CD14-positive monocyte (primary cell): Measurements from ENCODE around the gene ASCC2. TPM values are rescaled to one million over a fixed set of nuclear protein-coding genes. Genes with fewer than 3 reads are reported as not detected.
"Not testable (repeated sequence)": the region's sequence is repeated elsewhere in the genome, so short reads cannot be mapped to it uniquely, and the experiment has no call there.

ENCODE experiments used
- DNase-seq, 3 donors: peaks; one replicate each; pipeline ENCODE4 v3.0.0-alpha.2; 2011 to 2022
- H2AFZ ChIP-seq: 2 replicates; pipeline ENCODE4 v1.6.0; 2012; ENCODE audit warnings: mild to moderate bottlenecking, low read depth, low read length, inconsistent platforms; ENCODE audit not compliant: insufficient read depth, poor library complexity, severe bottlenecking
- H3K27ac ChIP-seq, 2 donors: 1 replicate in 1 of 2; 2 replicates in 1 of 2; pipeline ENCODE4 v1.5.1; 2012 to 2013; ENCODE audit warnings: low read length in 2 of 2, control low read depth in 1 of 2, inconsistent platforms in 1 of 2, low read depth in 1 of 2, mild to moderate bottlenecking in 1 of 2
- H3K27me3 ChIP-seq, 2 donors: one replicate each; pipeline versions ENCODE4 v1.6.0 to v1.6.1; 2011 to 2013; ENCODE audit warnings: low read length in 2 of 2; ENCODE audit not compliant: control insufficient read depth in 2 of 2, insufficient read depth in 2 of 2
- H3K36me3 ChIP-seq, 2 donors: replicated peaks in 1 of 2; 1 replicate in 1 of 2; 2 replicates in 1 of 2; pipeline versions ENCODE4 v1.5.1 to v1.6.1; 2012 to 2013; ENCODE audit warnings: low read length in 2 of 2, control low read depth in 1 of 2, inconsistent platforms in 1 of 2, mild to moderate bottlenecking in 1 of 2; ENCODE audit not compliant: insufficient read depth in 2 of 2, control insufficient read depth in 1 of 2
- H3K4me1 ChIP-seq, 2 donors: 1 replicate in 1 of 2; 2 replicates in 1 of 2; pipeline versions ENCODE4 v1.5.1 to v1.6.1; 2012 to 2013; ENCODE audit warnings: low read length in 2 of 2, control low read depth in 1 of 2, inconsistent platforms in 1 of 2, mild to moderate bottlenecking in 1 of 2, moderate library complexity in 1 of 2; ENCODE audit not compliant: insufficient read depth in 2 of 2, control insufficient read depth in 1 of 2
- H3K4me2 ChIP-seq: replicated peaks from 2 replicates; pipeline ENCODE3; 2012; ENCODE audit warnings: low read length, moderate library complexity, mild to moderate bottlenecking; ENCODE audit not compliant: poor library complexity, severe bottlenecking; ENCODE audit errors: extremely low read depth
- H3K4me3 ChIP-seq, 3 experiments: fragments of 200-600 bp in 1 of 3; sonication (generic) in 1 of 3; replicated peaks in 1 of 3; 1 replicate in 2 of 3; 2 replicates in 1 of 3; pipeline ENCODE4 v1.5.1; 2011 to 2013; ENCODE audit warnings: low read length in 3 of 3, mild to moderate bottlenecking in 3 of 3, control low read depth in 2 of 3, low read depth in 2 of 3, inconsistent platforms in 1 of 3, moderate library complexity in 1 of 3
- H3K79me2 ChIP-seq: 2 replicates; pipeline ENCODE4 v1.6.0; 2012; ENCODE audit warnings: mild to moderate bottlenecking, control low read depth, inconsistent platforms, low read length, moderate library complexity; ENCODE audit not compliant: insufficient read depth
- H3K9ac ChIP-seq: 2 replicates; pipeline ENCODE4 v1.6.0; 2017; ENCODE audit warnings: low read length, mild to moderate bottlenecking; ENCODE audit not compliant: insufficient read depth, poor library complexity, severe bottlenecking
- H3K9me3 ChIP-seq, 2 donors: replicated peaks in 1 of 2; 1 replicate in 1 of 2; 2 replicates in 1 of 2; pipeline versions ENCODE4 v1.5.1 to v1.6.1; 2012 to 2013; ENCODE audit warnings: low read length in 2 of 2, control low read depth in 1 of 2; ENCODE audit not compliant: control insufficient read depth in 1 of 2, insufficient read depth in 1 of 2
- H4K20me1 ChIP-seq: 2 replicates; pipeline ENCODE4 v1.6.0; 2012; ENCODE audit warnings: mild to moderate bottlenecking, low read length, control low read depth, moderate library complexity; ENCODE audit not compliant: insufficient read depth
- H3K27ac Mint-ChIP-seq, 7 donors: one replicate each; pipeline ENCODE4 v1.8.0; 2020; ENCODE audit warnings: mild to moderate bottlenecking in 7 of 7, mixed read lengths in 7 of 7, moderate library complexity in 6 of 7, inconsistent platforms in 2 of 7
- H3K27me3 Mint-ChIP-seq, 3 donors: one replicate each; pipeline ENCODE4 v1.8.0; 2021 to 2022; ENCODE audit warnings: low read depth in 3 of 3, mild to moderate bottlenecking in 3 of 3, mixed read lengths in 3 of 3, moderate library complexity in 3 of 3, inconsistent platforms in 1 of 3
- H3K36me3 Mint-ChIP-seq, 2 donors: one replicate each; pipeline ENCODE4 v1.8.0; 2020; ENCODE audit warnings: mixed read lengths in 2 of 2, inconsistent platforms in 1 of 2, mild to moderate bottlenecking in 1 of 2
- H3K4me1 Mint-ChIP-seq: one replicate; pipeline ENCODE4 v1.8.0; 2020; ENCODE audit warnings: mild to moderate bottlenecking, mixed read lengths
- H3K4me3 Mint-ChIP-seq, 2 donors: one replicate each; pipeline ENCODE4 v1.8.0; 2020; ENCODE audit warnings: mild to moderate bottlenecking in 2 of 2, mixed read lengths in 2 of 2, moderate library complexity in 1 of 2
- H3K9me3 Mint-ChIP-seq, 7 donors: one replicate each; pipeline ENCODE4 v1.8.0; 2020 to 2022; ENCODE audit warnings: mixed read lengths in 7 of 7, mild to moderate bottlenecking in 6 of 7, moderate library complexity in 6 of 7, inconsistent platforms in 2 of 7
- WGBS: methylation state at CpG from one replicate; pipeline ENCODE4 v1.1.5; 2013; ENCODE audit warnings: missing lambda C conversion rate; ENCODE audit not compliant: insufficient coverage; 5-methylcytosine and 5-hydroxymethylcytosine counted together
- intact Hi-C, 2 donors: fragments of 100-400 bp; cut with micrococcal nuclease; formaldehyde crosslinking; loops; one replicate each; pipeline versions ENCODE4 v1.15.0 to v1.15.1; 2023
- polyA plus RNA-seq, 3 donors: library from polyadenylated mRNA; depleted of rRNA in 1 of 3; unstranded in 2 of 3; stranded (reverse) in 1 of 3; fragments of 300-500 nt in 2 of 3; fragments of >200 nt in 1 of 3; fragmentation: Illumina TruSeq in 2 of 3; gene quantifications; 1 replicate in 2 of 3; 2 replicates in 1 of 3; pipeline ENCODE4 v1.2.3, GENCODE V29; 2012 to 2021
- TF ChIP-seq, protein P1 (sequence below): fragments of 200-600 bp; IDR thresholded peaks from one replicate; pipeline ENCODE4 v1.8.0; 2022; ENCODE audit warnings: antibody characterized with exemption, mild to moderate bottlenecking

Gene ASCC2
- polyA plus RNA-seq, 3 donors: 23.8 to 77.2 (median 39.6) TPM

DNA sequence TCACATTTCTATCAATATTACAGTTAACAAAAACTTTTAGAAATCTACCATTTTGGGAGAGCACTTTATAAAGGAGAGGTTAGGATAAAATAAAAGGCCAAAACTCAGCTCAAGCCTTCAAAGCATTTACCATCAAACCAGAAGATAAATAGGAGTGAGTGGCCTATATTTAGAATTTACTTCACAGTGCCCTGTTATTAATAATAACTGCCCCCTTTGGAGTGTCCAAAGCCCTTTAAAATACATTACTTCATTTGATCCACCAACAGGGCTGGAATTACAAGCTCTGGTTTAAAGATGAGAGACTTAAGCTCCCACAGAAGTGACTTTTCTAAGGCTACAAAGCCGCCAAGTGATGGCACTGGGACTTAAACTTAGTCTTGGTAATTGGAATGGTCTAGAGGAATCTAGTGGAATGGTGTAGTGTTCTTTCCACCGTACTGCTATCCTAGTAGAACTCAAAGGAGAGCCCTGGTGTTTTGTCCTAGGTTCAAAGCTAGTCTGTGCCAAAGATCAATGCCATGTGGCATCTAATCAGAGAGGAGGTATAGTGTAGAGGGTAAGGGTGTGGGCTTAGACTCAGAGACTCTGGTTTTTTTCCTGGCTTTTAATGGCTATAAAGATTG is 23.7 kb upstream of the ASCC2 start:
- H3K27me3 ChIP-seq: no peaks in the 10 kb centered on the region
- no peaks in the 10 kb centered on the region for H3K36me3 ChIP-seq
- Mint-ChIP-seq H3K27ac (peak overlapping the region in 3 of 7 donors; percentile 14 to 97 (median 95)), H3K4me3 (no peak overlapping the region), H3K4me1 (peaks cover 28% of the 10 kb centered on the region), H3K36me3 (no peaks in the 10 kb centered on the region), H3K27me3 (peaks cover 0 to 3% (median 0%) of the 10 kb centered on the region in 3 donors), H3K9me3 (no peaks in the 10 kb centered on the region)
- no peaks in the 10 kb centered on the region for H3K79me2 ChIP-seq
- peak overlapping the region in 1 of 2 donors; percentile 86 for H3K27ac ChIP-seq
- TF ChIP-seq, protein P1, sequence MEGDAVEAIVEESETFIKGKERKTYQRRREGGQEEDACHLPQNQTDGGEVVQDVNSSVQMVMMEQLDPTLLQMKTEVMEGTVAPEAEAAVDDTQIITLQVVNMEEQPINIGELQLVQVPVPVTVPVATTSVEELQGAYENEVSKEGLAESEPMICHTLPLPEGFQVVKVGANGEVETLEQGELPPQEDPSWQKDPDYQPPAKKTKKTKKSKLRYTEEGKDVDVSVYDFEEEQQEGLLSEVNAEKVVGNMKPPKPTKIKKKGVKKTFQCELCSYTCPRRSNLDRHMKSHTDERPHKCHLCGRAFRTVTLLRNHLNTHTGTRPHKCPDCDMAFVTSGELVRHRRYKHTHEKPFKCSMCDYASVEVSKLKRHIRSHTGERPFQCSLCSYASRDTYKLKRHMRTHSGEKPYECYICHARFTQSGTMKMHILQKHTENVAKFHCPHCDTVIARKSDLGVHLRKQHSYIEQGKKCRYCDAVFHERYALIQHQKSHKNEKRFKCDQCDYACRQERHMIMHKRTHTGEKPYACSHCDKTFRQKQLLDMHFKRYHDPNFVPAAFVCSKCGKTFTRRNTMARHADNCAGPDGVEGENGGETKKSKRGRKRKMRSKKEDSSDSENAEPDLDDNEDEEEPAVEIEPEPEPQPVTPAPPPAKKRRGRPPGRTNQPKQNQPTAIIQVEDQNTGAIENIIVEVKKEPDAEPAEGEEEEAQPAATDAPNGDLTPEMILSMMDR: no peak
- H2AFZ ChIP-seq: no peak overlapping the region
- H4K20me1 ChIP-seq: no peaks in the 10 kb centered on the region
- H3K4me1 ChIP-seq: peaks cover 31 to 33% of the 10 kb centered on the region in 2 donors
- intact Hi-C loops: no loop called here
- H3K9me3 ChIP-seq: no peaks in the 10 kb centered on the region
- no peak overlapping the region for H3K4me2 ChIP-seq
- 100% methylated on average over 2 of the region's 2 CpGs for WGBS
- H3K4me3 ChIP-seq: no peak overlapping the region
- H3K9ac ChIP-seq: no peak overlapping the region
- no peak for DNase-seq

DNA sequence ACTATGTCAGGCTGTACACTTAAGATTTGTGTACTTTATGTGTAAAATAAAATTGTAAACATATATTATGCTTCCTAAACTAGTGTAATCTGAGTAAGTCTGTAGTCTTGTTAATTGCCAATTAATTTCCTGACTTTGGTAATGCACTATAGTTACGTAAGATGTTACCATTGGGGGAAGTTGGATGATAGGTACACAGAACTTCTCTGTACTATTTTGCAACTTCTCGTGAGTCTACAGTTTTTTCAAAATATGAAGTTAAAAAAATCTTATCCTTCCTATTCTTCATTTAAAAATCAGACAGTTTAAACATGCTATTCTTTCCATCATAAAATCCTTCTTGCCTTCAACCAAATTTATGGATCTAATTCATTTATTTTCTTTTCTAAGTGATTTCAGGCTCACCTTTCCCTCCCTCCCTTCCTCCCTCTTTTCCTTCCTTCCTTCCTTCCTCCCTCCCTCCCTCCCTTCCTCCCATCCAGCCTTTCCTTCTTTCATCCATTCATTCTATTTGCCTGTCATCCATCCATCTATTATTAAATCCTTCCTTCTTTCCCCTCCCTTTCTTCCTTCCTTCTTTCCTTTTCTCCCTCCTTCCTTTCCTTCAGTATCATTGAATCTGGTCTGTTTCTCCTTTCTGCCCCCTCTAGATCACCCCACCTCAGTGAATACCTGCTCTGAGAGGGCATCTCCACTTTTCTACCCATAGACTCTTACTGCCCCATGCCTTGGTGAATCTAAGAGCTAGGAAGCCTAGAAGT is 22.1 kb upstream of the ASCC2 start:
- H3K27me3 Mint-ChIP-seq: peaks cover 0 to 3% (median 1%) of the 10 kb centered on the region in 3 donors
- WGBS: no CpG with 5 or more reads among the region's 2 CpGs
- no peak overlapping the region for H3K9ac ChIP-seq
- intact Hi-C loops: no loop called here
- no peaks in the 10 kb centered on the region for H3K27me3 ChIP-seq
- peak overlapping the region; percentile 52 for H2AFZ ChIP-seq
- peak overlapping the region; percentile 72 to 86 for H3K27ac ChIP-seq
- H3K4me3 Mint-ChIP-seq: peak overlapping the region; percentile 63 to 86
- no peaks in the 10 kb centered on the region for H3K79me2 ChIP-seq
- no peaks in the 10 kb centered on the region for H3K9me3 ChIP-seq
- H3K4me1 Mint-ChIP-seq: peaks cover 43% of the 10 kb centered on the region
- no peaks in the 10 kb centered on the region for H3K36me3 Mint-ChIP-seq
- peak; percentile 55 to 90 (median 84) for DNase-seq
- peak overlapping the region in 1 of 3 experiments; percentile 60 for H3K4me3 ChIP-seq
- H3K27ac Mint-ChIP-seq: peak overlapping the region; percentile 95 to 97 (median 97)
- H3K36me3 ChIP-seq: no peaks in the 10 kb centered on the region
- H3K4me2 ChIP-seq: peak overlapping the region; percentile 74
- H3K4me1 ChIP-seq: peaks cover 47 to 49% of the 10 kb centered on the region in 2 donors
- TF ChIP-seq, protein P1: no peak
- no peaks in the 10 kb centered on the region for H3K9me3 Mint-ChIP-seq
- no peaks in the 10 kb centered on the region for H4K20me1 ChIP-seq

DNA sequence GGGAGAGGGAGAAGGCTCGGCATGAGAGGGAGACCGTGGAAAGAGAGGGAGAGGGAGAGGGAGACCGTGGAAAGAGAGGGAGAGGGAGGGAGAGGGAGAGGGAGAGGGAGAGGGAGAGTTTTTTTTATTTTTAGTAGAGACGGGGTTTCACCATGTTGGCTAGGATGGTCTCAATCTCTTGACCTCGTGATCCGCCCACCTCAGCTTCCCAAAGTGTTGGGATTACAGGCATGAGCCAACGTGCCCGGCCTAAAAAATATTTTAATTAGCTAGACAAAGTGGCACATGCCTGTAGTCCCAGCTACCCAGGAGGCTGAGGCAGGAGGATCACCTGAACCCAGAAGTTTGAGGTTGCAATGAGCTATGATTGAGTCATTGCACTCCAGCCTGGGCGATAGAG is 21.0 kb upstream of the ASCC2 start:
- 100% methylated on average over 2 of the region's 9 CpGs for WGBS
- H3K36me3 ChIP-seq, H4K20me1 ChIP-seq, H3K79me2 ChIP-seq, H3K9me3 ChIP-seq, H2AFZ ChIP-seq, H3K27me3 Mint-ChIP-seq, intact Hi-C loops, H3K9me3 Mint-ChIP-seq, H3K4me2 ChIP-seq, H3K4me3 ChIP-seq, H3K27me3 ChIP-seq, H3K9ac ChIP-seq, H3K4me3 Mint-ChIP-seq, H3K27ac ChIP-seq, DNase-seq, H3K36me3 Mint-ChIP-seq: not testable (repeated sequence)
- peaks cover 51% of the 10 kb centered on the region for H3K4me1 Mint-ChIP-seq
- H3K27ac Mint-ChIP-seq: peak overlapping the region in 2 of 7 donors; percentile 70 to 94
- peaks cover 58 to 60% of the 10 kb centered on the region in 2 donors for H3K4me1 ChIP-seq
